ENCODE measurements around the gene NAGPA.

DNA sequence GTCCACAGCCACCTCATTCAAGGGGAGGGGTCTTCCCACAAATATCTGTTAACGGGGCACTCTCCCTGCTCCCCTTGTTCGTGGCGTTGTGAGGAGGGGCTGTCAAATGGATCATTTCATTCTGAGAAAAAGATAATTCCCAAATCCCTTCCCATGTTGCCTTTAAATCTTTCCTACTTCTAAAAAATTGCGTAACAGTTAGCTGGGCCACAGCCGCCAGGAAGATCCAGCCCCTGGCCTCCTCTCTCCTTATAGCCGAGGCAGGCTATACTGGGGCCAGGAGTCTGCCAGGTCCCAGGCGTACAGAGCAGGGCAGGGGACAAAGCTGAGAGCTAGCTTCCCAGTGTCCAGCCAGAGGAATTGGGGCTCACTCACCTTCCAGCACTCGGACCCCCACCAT is 31.6 kb upstream of the NAGPA start:
- TF ChIP-seq, protein P1, sequence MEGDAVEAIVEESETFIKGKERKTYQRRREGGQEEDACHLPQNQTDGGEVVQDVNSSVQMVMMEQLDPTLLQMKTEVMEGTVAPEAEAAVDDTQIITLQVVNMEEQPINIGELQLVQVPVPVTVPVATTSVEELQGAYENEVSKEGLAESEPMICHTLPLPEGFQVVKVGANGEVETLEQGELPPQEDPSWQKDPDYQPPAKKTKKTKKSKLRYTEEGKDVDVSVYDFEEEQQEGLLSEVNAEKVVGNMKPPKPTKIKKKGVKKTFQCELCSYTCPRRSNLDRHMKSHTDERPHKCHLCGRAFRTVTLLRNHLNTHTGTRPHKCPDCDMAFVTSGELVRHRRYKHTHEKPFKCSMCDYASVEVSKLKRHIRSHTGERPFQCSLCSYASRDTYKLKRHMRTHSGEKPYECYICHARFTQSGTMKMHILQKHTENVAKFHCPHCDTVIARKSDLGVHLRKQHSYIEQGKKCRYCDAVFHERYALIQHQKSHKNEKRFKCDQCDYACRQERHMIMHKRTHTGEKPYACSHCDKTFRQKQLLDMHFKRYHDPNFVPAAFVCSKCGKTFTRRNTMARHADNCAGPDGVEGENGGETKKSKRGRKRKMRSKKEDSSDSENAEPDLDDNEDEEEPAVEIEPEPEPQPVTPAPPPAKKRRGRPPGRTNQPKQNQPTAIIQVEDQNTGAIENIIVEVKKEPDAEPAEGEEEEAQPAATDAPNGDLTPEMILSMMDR (conservative IDR thresholded peaks at IDR 0.05; ENCODE audit: low read depth, low read length): no peak
- TF ChIP-seq EZH2 (IDR thresholded peaks at IDR 0.05; ENCODE audit: borderline replicate concordance, low read depth, low read length, poor library complexity, severe bottlenecking): no peak
